ENCODE measurements around the gene FLOT2.

DNA sequence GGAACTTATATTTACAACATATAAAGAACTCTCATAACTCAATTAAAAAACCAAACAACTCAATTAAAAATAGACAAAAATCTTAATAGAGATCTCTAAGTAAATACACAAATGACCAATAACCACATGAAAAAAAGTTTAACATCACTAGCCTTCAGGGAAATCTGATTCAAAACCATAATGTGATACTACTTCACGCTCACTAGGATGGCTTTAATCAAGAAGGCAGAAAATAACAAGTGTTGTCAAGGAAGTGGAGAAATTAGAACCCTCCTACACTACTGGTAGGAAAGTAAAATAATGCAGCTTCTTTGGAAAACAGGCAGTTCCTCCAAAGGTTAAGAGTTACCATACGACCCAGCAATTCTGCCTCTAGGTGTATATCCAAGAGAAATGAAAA lies 45.4 kb upstream of the FLOT2 start:
- TF ChIP-seq CTCF (IDR thresholded peaks at IDR 0.05; ENCODE audit: low read depth, low read length, poor library complexity, severe bottlenecking) = no peak
- no peak for TF ChIP-seq EZH2phosphoT487 (IDR thresholded peaks at IDR 0.05; ENCODE audit: borderline replicate concordance, low read length)

Measured in DOHH2 (cell line).